GM21825 (cell line): ENCODE data around the gene MAGI2.

Experiments
- ATAC-seq: cut with Tn5 transposase; IDR thresholded peaks from one replicate; pipeline ENCODE4 v1.9.1; 2021; ENCODE audit warnings: mild to moderate bottlenecking, moderate library complexity; ENCODE audit not compliant: unreplicated experiment

MAGI2 gene

GRCh38 chr7:77989981-77990566 lies 1463.4 kb downstream of the MAGI2 start:
- no peak for ATAC-seq

GRCh38 chr7:77985974-77986339 lies 1467.5 kb downstream of the MAGI2 start:
- no peak for ATAC-seq

- no peak for ATAC-seq
Measured at GRCh38 chr7:77985232-77985973, 1468.1 kb downstream of the MAGI2 start.

GRCh38 chr7:77983973-77984372 lies 1469.5 kb downstream of the MAGI2 start:
- no peak for ATAC-seq

GRCh38 chr7:77982926-77983550 lies 1470.4 kb downstream of the MAGI2 start:
- ATAC-seq = no peak

- ATAC-seq = no peak
Measured at GRCh38 chr7:77980087-77980713, 1473.3 kb downstream of the MAGI2 start.

GRCh38 chr7:77979219-77979618 lies 1474.2 kb downstream of the MAGI2 start:
- no peak for ATAC-seq

- no peak for ATAC-seq
Measured at GRCh38 chr7:77975672-77976480, 1477.6 kb downstream of the MAGI2 start.

GRCh38 chr7:77971726-77972125 lies 1481.7 kb downstream of the MAGI2 start:
- ATAC-seq = no peak

GRCh38 chr7:77967429-77967828 lies 1486.0 kb downstream of the MAGI2 start:
- ATAC-seq = no peak
